Measurements from ENCODE around the gene RASSF1.

RASSF1 gene

DNA sequence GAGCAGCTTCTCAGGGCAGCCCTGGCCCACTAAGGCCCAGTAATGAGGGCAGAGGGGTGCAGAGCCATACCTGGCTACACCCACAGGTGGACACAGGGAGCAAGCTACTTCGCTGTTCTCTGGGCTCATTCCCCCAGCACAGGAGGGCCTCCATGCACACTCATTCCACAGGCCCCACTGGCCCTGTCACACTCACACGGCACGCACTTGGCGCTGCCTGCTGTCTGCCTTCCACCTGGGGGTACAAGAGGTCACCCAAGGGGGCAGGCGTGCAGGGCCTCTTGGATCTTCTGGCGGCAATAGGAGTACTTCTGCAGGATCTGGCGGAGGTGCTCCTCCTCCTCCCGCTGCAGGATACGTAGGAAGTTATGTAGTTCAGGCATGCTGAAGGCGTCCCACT is 10.3 kb downstream of the RASSF1 start:
- H3K4me3 ChIP-seq (ENCODE audit: low read depth, low read length, poor library complexity, severe bottlenecking): no peak overlapping the region
- peaks cover 24% of the 10 kb centered on the region for H3K79me2 ChIP-seq (ENCODE audit: insufficient read depth, low read length)
- H3K9me3 ChIP-seq (ENCODE audit: low read length): no peaks in the 10 kb centered on the region
- no peak overlapping the region for H3K9ac ChIP-seq (ENCODE audit: low read length)
- no peaks in the 10 kb centered on the region for H3K9me2 ChIP-seq (ENCODE audit: low read depth, low read length)
- peaks cover 53% of the 10 kb centered on the region for H3K36me3 ChIP-seq (ENCODE audit: insufficient read depth, low read length)
- peaks cover 38% of the 10 kb centered on the region for H3K4me1 ChIP-seq (ENCODE audit: insufficient read depth, low read length, severe bottlenecking)
- H3K27me3 ChIP-seq (ENCODE audit: insufficient read depth, low read length): no peaks in the 10 kb centered on the region
- H4K20me1 ChIP-seq (ENCODE audit: insufficient read depth, low read length): no peaks in the 10 kb centered on the region
- no peaks in the 10 kb centered on the region for H3F3A ChIP-seq (ENCODE audit: insufficient read depth, low read length)
- no peak overlapping the region for H3K27ac ChIP-seq (ENCODE audit: low read depth, low read length, poor library complexity, severe bottlenecking)
- no peak overlapping the region for H3K4me2 ChIP-seq (ENCODE audit: low read length)
- TF ChIP-seq CTCF (IDR thresholded peaks at IDR 0.05; ENCODE audit: low read length) (no peak), EZH2 (IDR thresholded peaks at IDR 0.05; ENCODE audit: borderline replicate concordance, low read length) (no peak)
- H2AFZ ChIP-seq (ENCODE audit: low read length): no peak overlapping the region

GRCh38 chr3:50327943-50328691 is 12.5 kb downstream of the RASSF1 start, which contains the start of gene TUSC2:
Gene TUSC2 (minus strand): TSS chr3:50328223. CDS start chr3:50328099, 124 bp downstream.
- Histone ChIP-seq H3K27ac (ENCODE audit: low read depth, low read length, poor library complexity, severe bottlenecking) (peak within 1 kb of the TSS; percentile 42), H3K9me2 (ENCODE audit: low read depth, low read length) (no peaks in the 10 kb centered on the region), H3K4me1 (ENCODE audit: insufficient read depth, low read length, severe bottlenecking) (peaks cover 20% of the 10 kb centered on the region), H3K9ac (ENCODE audit: low read length) (peak within 1 kb of the TSS; percentile 99), H4K20me1 (ENCODE audit: insufficient read depth, low read length) (no peaks in the 10 kb centered on the region), H3K79me2 (ENCODE audit: insufficient read depth, low read length) (peaks cover 7% of the 10 kb centered on the region; the same call in 1 of the 2 replicates), H2AFZ (ENCODE audit: low read length) (no peak within 1 kb of the TSS), H3K9me3 (ENCODE audit: low read length) (no peaks in the 10 kb centered on the region), H3K4me2 (ENCODE audit: low read length) (peak within 1 kb of the TSS; percentile 68), H3K36me3 (ENCODE audit: insufficient read depth, low read length) (peaks cover 44% of the 10 kb centered on the region), H3K4me3 (ENCODE audit: low read depth, low read length, poor library complexity, severe bottlenecking) (peak within 1 kb of the TSS; percentile 91), H3K27me3 (ENCODE audit: insufficient read depth, low read length) (no peaks in the 10 kb centered on the region), H3F3A (ENCODE audit: insufficient read depth, low read length) (no peaks in the 10 kb centered on the region)
- no peak for TF ChIP-seq CTCF (IDR thresholded peaks at IDR 0.05; ENCODE audit: low read length)
- TF ChIP-seq EZH2 (IDR thresholded peaks at IDR 0.05; ENCODE audit: borderline replicate concordance, low read length): no peak

GRCh38 chr3:50327129-50327528 is 13.5 kb downstream of the RASSF1 start:
- peak overlapping the region; percentile 91 for H3K4me3 ChIP-seq (ENCODE audit: low read depth, low read length, poor library complexity, severe bottlenecking)
- H3K9me2 ChIP-seq (ENCODE audit: low read depth, low read length): no peaks in the 10 kb centered on the region
- peaks cover 7% of the 10 kb centered on the region; the same call in 1 of the 2 replicates for H3K79me2 ChIP-seq (ENCODE audit: insufficient read depth, low read length)
- H3K9ac ChIP-seq (ENCODE audit: low read length): peak overlapping the region; percentile 99
- peaks cover 40% of the 10 kb centered on the region for H3K36me3 ChIP-seq (ENCODE audit: insufficient read depth, low read length)
- no peaks in the 10 kb centered on the region for H3K9me3 ChIP-seq (ENCODE audit: low read length)
- H4K20me1 ChIP-seq (ENCODE audit: insufficient read depth, low read length): no peaks in the 10 kb centered on the region
- H3K4me1 ChIP-seq (ENCODE audit: insufficient read depth, low read length, severe bottlenecking): peaks cover 29% of the 10 kb centered on the region
- H3K27ac ChIP-seq (ENCODE audit: low read depth, low read length, poor library complexity, severe bottlenecking): no peak overlapping the region
- no peak overlapping the region for H2AFZ ChIP-seq (ENCODE audit: low read length)
- no peaks in the 10 kb centered on the region for H3F3A ChIP-seq (ENCODE audit: insufficient read depth, low read length)
- H3K4me2 ChIP-seq (ENCODE audit: low read length): peak overlapping the region; percentile 68
- no peaks in the 10 kb centered on the region for H3K27me3 ChIP-seq (ENCODE audit: insufficient read depth, low read length)
- TF ChIP-seq EZH2 (IDR thresholded peaks at IDR 0.05; ENCODE audit: borderline replicate concordance, low read length) (no peak), CTCF (IDR thresholded peaks at IDR 0.05; ENCODE audit: low read length) (no peak)

Data from OCI-LY1 (cell line).